Endothelial cell of umbilical vein (primary cell): ENCODE results near the gene GVQW3. TPM values are rescaled to one million over a fixed set of nuclear protein-coding genes. Genes with fewer than 3 reads are reported as not detected.

Experiments used
- BruUV-seq: library from RNA; stranded (reverse); fragments of 400-500 nt; replicated peaks from 2 replicates; lab custom pipeline; 2021; lab: Mats Ljungman, UMichigan
- CTCF ChIA-PET: fragments of 300-600, 350-600 bp; sonication (Branson Sonifier 250); formaldehyde crosslinking; loops from one replicate; lab custom pipeline; 2021; ENCODE audit warnings: antibody characterized with exemption, inconsistent platforms; lab: Charles Lee
- POLR2A ChIA-PET: fragments of 300-600, 350-600 bp; sonication (Branson Sonifier 250); formaldehyde crosslinking; loops from one replicate; lab custom pipeline; 2021; ENCODE audit warnings: antibody characterized with exemption, inconsistent platforms; lab: Charles Lee
- DNase-seq: peaks from one replicate; pipeline ENCODE4 v3.0.0-alpha.2; 2011; ENCODE audit warnings: low read depth, low spot score
- FAIRE-seq: peaks from 2 replicates; lab custom pipeline; 2011; peaks lifted over from hg19 to GRCh38; lab: Jason Lieb, UNC
- H2AFZ ChIP-seq: 2 replicates; pipeline ENCODE4 v1.6.0; 2012; ENCODE audit warnings: low read depth, low read length, control low read depth, inconsistent platforms
- H3K27ac ChIP-seq: 2 replicates; pipeline ENCODE4 v1.5.1; 2011; ENCODE audit warnings: low read depth, mild to moderate bottlenecking, control low read depth, low read length, moderate library complexity; ENCODE audit not compliant: insufficient read depth
- H3K27me3 ChIP-seq, 2 experiments: 2 replicates each; pipeline versions ENCODE4 v1.6.0 to v1.6.1; 2011; ENCODE audit warnings: low read length in 2 of 2, mixed read lengths in 1 of 2; ENCODE audit not compliant: control insufficient read depth in 2 of 2, insufficient read depth in 2 of 2
- H3K36me3 ChIP-seq, 2 experiments: 2 replicates in 1 of 2; 3 replicates in 1 of 2; pipeline ENCODE4 v1.5.1; 2011; ENCODE audit warnings: low read length in 2 of 2, mild to moderate bottlenecking in 1 of 2, moderate library complexity in 1 of 2; ENCODE audit not compliant: control insufficient read depth in 2 of 2, insufficient read depth in 2 of 2; ENCODE audit errors: extremely low read depth in 1 of 2
- H3K4me1 ChIP-seq: 3 replicates; pipeline ENCODE4 v1.5.1; 2011; ENCODE audit warnings: mild to moderate bottlenecking, low read length; ENCODE audit not compliant: control insufficient read depth, insufficient read depth; ENCODE audit errors: extremely low read depth
- H3K4me2 ChIP-seq: 2 replicates; pipeline ENCODE4 v1.6.1; 2011; ENCODE audit warnings: low read length, control low read depth, mixed read lengths; ENCODE audit not compliant: insufficient read depth
- H3K4me3 ChIP-seq, 3 experiments: fragments of 200-600 bp in 1 of 3; sonication (generic), shearing (Covaris generic) in 1 of 3; replicated peaks in 1 of 3; 2 replicates each; pipeline ENCODE4 v1.5.1; 2011 to 2016; ENCODE audit warnings: control low read depth in 3 of 3, low read length in 3 of 3, mild to moderate bottlenecking in 2 of 3, inconsistent platforms in 1 of 3, low read depth in 1 of 3, moderate library complexity in 1 of 3; ENCODE audit not compliant: insufficient read depth in 1 of 3
- H3K79me2 ChIP-seq: 2 replicates; pipeline ENCODE4 v1.6.0; 2012; ENCODE audit warnings: low read length, inconsistent platforms; ENCODE audit not compliant: control insufficient read depth, insufficient read depth
- H3K9ac ChIP-seq: replicated peaks from 2 replicates; pipeline ENCODE3; 2011; ENCODE audit warnings: low read length, control low read depth; ENCODE audit not compliant: insufficient read depth; ENCODE audit errors: extremely low read depth
- H3K9me1 ChIP-seq: replicated peaks from 3 replicates; pipeline ENCODE4 v1.6.0; 2011; ENCODE audit warnings: mild to moderate bottlenecking, low read length; ENCODE audit not compliant: control insufficient read depth, insufficient read depth; ENCODE audit errors: extremely low read depth
- H3K9me3 ChIP-seq: replicated peaks from 2 replicates; pipeline ENCODE4 v1.5.1; 2012; ENCODE audit warnings: low read length, inconsistent platforms; ENCODE audit not compliant: control insufficient read depth, insufficient read depth
- H4K20me1 ChIP-seq: replicated peaks from 2 replicates; pipeline ENCODE3; 2011; ENCODE audit warnings: mild to moderate bottlenecking, low read length; ENCODE audit not compliant: control insufficient read depth, insufficient read depth; ENCODE audit errors: extremely low read depth
- EZH2 ChIP-seq: IDR thresholded peaks from 2 replicates; pipeline ENCODE4 v1.6.1; 2012; ENCODE audit warnings: borderline replicate concordance, low read depth, mild to moderate bottlenecking, moderate library complexity, low read length, inconsistent platforms; ENCODE audit not compliant: severe bottlenecking
- FOS ChIP-seq: IDR thresholded peaks from 2 replicates; pipeline ENCODE4 v1.6.1; 2011; ENCODE audit warnings: mild to moderate bottlenecking, low read length, moderate library complexity, borderline replicate concordance; ENCODE audit not compliant: insufficient read depth
- GATA2 ChIP-seq: IDR thresholded peaks from 2 replicates; pipeline ENCODE4 v1.7.0; 2011; ENCODE audit warnings: low read depth, mild to moderate bottlenecking, moderate library complexity, mixed read lengths, low read length; ENCODE audit not compliant: insufficient read length, insufficient read depth
- JUN ChIP-seq: IDR thresholded peaks from 2 replicates; pipeline ENCODE4 v1.6.1; 2011; ENCODE audit warnings: borderline replicate concordance, low read depth; ENCODE audit not compliant: insufficient read length, insufficient read depth
- MYC ChIP-seq: IDR thresholded peaks from one replicate; pipeline ENCODE4 v1.6.1; 2011; ENCODE audit warnings: mild to moderate bottlenecking, low read depth, low read length
- POLR2A ChIP-seq: IDR thresholded peaks from 2 replicates; pipeline ENCODE4 v1.6.1; 2012; ENCODE audit warnings: low read depth, mild to moderate bottlenecking, control low read depth, low read length
- POLR2AphosphoS5 ChIP-seq: IDR thresholded peaks from 2 replicates; pipeline ENCODE4 v1.6.1; 2012; ENCODE audit warnings: low read depth, mild to moderate bottlenecking, control low read depth, low read length, moderate library complexity; ENCODE audit not compliant: insufficient read depth
- dilution Hi-C: fragments of 300-500 bp; cut with MboI; formaldehyde crosslinking; loops from one replicate; pipeline ENCODE4 v1.15.0; 2019; ENCODE audit warnings: low sequenced_read_pairs; ENCODE audit not compliant: extremely low pct_ligation_motif_present
- intact Hi-C: fragments of 100-400 bp; cut with micrococcal nuclease; formaldehyde crosslinking; loops from one replicate; pipeline ENCODE4 v1.10.0; 2022
- polyA plus RNA-seq, 4 experiments: library from polyadenylated mRNA; depleted of rRNA in 3 of 4; stranded (reverse) in 3 of 4; unstranded in 1 of 4; fragments of >200 nt; gene quantifications; 2 replicates each; pipeline versions ENCODE4 v1.2.1 to v1.2.3, GENCODE V29; 2011 to 2012; ENCODE audit warnings: missing spikeins in 1 of 4
- total RNA-seq: library from RNA; stranded (reverse); gene quantifications from 2 replicates; pipeline ENCODE4 v1.2.3, GENCODE V29; 2021
- TF ChIP-seq, protein P1 (sequence below), 2 donors: IDR thresholded peaks; 1 replicate in 1 of 2; 2 replicates in 1 of 2; pipeline ENCODE4 v1.5.1; 2011; ENCODE audit warnings: low read length in 2 of 2, mild to moderate bottlenecking in 2 of 2, moderate library complexity in 2 of 2, control low read depth in 1 of 2, inconsistent platforms in 1 of 2, low read depth in 1 of 2; ENCODE audit not compliant: insufficient read depth in 1 of 2; ENCODE audit errors: extremely low read depth in 1 of 2
- TF ChIP-seq, protein P2 (sequence below): IDR thresholded peaks from 2 replicates; pipeline ENCODE4 v1.6.1; 2011; ENCODE audit not compliant: insufficient read depth, insufficient read length

The GVQW3 gene
- total and polyA plus RNA-seq, 2 donors (not counting 3 experiments of a cell fraction or from before 2014, with no cell fraction given): 1.0 to 2.8 TPM

DNA sequence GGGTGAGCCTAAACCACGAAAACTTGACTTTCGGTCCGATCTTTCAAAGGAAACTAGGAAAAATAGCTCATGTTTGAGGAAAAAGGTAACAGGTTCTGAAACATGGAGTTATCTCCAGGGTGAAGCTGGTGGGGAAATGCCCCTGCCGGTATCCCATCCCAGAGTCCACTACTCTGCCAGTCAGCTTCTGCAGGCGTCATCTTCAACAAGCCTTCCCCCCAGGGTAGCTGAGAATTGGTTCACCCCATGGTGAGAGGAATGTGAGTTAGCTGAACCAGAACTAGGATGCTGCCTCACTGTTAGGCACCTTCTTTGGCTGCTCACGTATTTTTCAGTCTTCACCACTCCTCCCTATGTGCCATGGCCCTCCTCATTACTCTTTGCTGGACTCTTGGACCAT is 1.1 kb downstream of the GVQW3 start:
- Histone ChIP-seq H3K9me3 (no peaks in the 10 kb centered on the region), H3K4me3 (peak overlapping the region in 1 of 3 experiments; percentile 89), H3K9me1 (no peaks in the 10 kb centered on the region), H4K20me1 (no peaks in the 10 kb centered on the region), H3K27ac (no peak overlapping the region), H3K4me1 (peaks cover 18% of the 10 kb centered on the region), H3K9ac (no peak overlapping the region), H2AFZ (no peak overlapping the region), H3K27me3 (no peaks in the 10 kb centered on the region), H3K36me3 (no peaks in the 10 kb centered on the region), H3K79me2 (peaks cover 33% of the 10 kb centered on the region), H3K4me2 (peak overlapping the region; percentile 95)
- no TSS peak for BruUV-seq
- TF ChIP-seq, protein P1, sequence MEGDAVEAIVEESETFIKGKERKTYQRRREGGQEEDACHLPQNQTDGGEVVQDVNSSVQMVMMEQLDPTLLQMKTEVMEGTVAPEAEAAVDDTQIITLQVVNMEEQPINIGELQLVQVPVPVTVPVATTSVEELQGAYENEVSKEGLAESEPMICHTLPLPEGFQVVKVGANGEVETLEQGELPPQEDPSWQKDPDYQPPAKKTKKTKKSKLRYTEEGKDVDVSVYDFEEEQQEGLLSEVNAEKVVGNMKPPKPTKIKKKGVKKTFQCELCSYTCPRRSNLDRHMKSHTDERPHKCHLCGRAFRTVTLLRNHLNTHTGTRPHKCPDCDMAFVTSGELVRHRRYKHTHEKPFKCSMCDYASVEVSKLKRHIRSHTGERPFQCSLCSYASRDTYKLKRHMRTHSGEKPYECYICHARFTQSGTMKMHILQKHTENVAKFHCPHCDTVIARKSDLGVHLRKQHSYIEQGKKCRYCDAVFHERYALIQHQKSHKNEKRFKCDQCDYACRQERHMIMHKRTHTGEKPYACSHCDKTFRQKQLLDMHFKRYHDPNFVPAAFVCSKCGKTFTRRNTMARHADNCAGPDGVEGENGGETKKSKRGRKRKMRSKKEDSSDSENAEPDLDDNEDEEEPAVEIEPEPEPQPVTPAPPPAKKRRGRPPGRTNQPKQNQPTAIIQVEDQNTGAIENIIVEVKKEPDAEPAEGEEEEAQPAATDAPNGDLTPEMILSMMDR (IDR thresholded peaks at IDR 0.05; ENCODE audit: extremely low read depth in 1 of 2, insufficient read depth in 1 of 2, low read depth in 1 of 2, low read length in 2 of 2): no peak
- no peak for TF ChIP-seq POLR2AphosphoS5
- TF ChIP-seq GATA2: no peak
- TF ChIP-seq POLR2A: no peak
- no peak for TF ChIP-seq EZH2
- DNase-seq: no peak
- ChIA-PET CTCF (interaction anchor here (0.9 to 1.4 kb wide), 5 partner anchors 37 to 298 kb away, joined by 3 to 5 read pairs (median 3); no protein-coding TSS in a partner anchor), POLR2A (no interaction called here)
- no peak for FAIRE-seq
- dilution Hi-C loops (no loop called here), intact Hi-C loops (loop anchor here (5.0 kb wide), 2 partner anchors 145 to 290 kb away; partner anchors contain the start of gene LRRC32)

DNA sequence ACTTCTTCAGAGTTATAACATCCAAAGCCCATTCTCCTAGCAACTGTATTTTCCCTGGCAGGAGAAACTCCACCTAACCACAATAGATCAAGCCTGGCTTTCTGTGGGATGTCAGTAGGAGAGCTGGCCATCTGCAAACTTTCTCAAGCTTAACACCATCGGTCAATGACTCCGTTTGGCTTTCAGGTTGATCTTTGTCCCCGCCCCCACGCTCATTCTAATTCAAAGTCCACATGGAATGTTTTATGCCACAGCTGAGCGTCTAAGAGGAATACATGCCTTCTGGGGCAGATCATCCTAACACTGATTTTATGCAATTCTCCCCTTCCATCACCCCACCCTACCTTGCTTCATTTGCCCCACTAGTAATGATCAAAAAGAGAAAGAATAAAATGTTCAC is 4.8 kb downstream of the GVQW3 start:
- dilution Hi-C loops: no loop called here
- intact Hi-C loops: no loop called here
- CTCF ChIA-PET: no interaction called here

More for the DNA sequence above, 4.8 kb downstream of the GVQW3 start:
- no peaks in the 10 kb centered on the region for H4K20me1 ChIP-seq
- FAIRE-seq (no peak), DNase-seq (no peak)
- H3K9me1 ChIP-seq: no peaks in the 10 kb centered on the region
- no peak overlapping the region for H3K9ac ChIP-seq
- H3K79me2 ChIP-seq: no peaks in the 10 kb centered on the region
- TF ChIP-seq EZH2 (no peak), GATA2 (no peak), POLR2A (no peak), POLR2AphosphoS5 (no peak), FOS (no peak), MYC (no peak), JUN (no peak)
- TF ChIP-seq, protein P1 (IDR thresholded peaks at IDR 0.05; ENCODE audit: extremely low read depth in 1 of 2, insufficient read depth in 1 of 2, low read depth in 1 of 2, low read length in 2 of 2): no peak
- TF ChIP-seq, protein P2, sequence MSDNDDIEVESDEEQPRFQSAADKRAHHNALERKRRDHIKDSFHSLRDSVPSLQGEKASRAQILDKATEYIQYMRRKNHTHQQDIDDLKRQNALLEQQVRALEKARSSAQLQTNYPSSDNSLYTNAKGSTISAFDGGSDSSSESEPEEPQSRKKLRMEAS: no peak
- H3K4me3 ChIP-seq: no peak overlapping the region
- POLR2A ChIA-PET: no interaction called here
- no peaks in the 10 kb centered on the region for H3K9me3 ChIP-seq
- H3K36me3 ChIP-seq: no peaks in the 10 kb centered on the region
- H3K4me1 ChIP-seq: peaks cover 9% of the 10 kb centered on the region
- no peaks in the 10 kb centered on the region for H3K27me3 ChIP-seq
- no peak overlapping the region for H3K4me2 ChIP-seq
- BruUV-seq: no TSS peak
- H3K27ac ChIP-seq: no peak overlapping the region
- H2AFZ ChIP-seq: no peak overlapping the region
